Regular cardiac myocyte (primary cell): ENCODE data around the gene CHRNB2. TPM values are rescaled to one million over a fixed set of nuclear protein-coding genes. Genes with fewer than 3 reads are reported as not detected.

Experiments used
- total RNA-seq: library from RNA; depleted of rRNA; stranded (reverse); fragments of >200 nt; gene quantifications from 2 replicates; pipeline ENCODE4 v1.2.3, GENCODE V29; 2014

Gene CHRNB2, protein sequence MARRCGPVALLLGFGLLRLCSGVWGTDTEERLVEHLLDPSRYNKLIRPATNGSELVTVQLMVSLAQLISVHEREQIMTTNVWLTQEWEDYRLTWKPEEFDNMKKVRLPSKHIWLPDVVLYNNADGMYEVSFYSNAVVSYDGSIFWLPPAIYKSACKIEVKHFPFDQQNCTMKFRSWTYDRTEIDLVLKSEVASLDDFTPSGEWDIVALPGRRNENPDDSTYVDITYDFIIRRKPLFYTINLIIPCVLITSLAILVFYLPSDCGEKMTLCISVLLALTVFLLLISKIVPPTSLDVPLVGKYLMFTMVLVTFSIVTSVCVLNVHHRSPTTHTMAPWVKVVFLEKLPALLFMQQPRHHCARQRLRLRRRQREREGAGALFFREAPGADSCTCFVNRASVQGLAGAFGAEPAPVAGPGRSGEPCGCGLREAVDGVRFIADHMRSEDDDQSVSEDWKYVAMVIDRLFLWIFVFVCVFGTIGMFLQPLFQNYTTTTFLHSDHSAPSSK
- under 0.01 TPM in 1 of 2 replicates, not detected in the other for total RNA-seq

DNA sequence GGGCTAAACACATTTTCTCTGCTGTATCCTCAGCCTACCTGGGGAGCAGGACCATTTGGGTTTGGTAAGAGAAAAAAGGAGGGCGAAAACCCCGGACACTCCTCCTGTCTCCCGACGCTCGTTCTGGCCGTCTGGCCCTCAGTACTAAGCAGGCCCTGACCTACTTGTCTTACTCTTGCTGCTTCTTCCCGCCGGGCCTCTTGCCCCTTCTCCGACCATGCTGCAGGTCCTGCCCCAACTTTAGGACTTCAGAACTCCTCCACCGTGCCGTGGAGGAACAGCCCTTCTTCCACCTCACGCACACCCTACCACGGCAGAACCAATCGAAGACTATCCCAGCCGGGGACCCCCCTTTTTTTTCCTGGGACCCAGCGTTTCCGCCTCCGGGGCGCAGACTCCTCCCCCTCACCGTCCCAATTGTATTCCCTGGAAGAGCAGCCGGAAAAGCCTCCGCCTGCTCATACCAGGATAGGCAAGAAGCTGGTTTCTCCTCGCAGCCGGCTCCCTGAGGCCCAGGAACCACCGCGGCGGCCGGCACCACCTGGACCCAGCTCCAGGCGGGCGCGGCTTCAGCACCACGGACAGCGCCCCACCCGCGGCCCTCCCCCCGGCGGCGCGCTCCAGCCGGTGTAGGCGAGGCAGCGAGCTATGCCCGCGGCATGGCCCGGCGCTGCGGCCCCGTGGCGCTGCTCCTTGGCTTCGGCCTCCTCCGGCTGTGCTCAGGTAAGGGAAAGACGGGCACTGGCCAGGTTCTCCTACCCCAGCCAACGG lies at the start of gene CHRNB2:
Gene CHRNB2 (plus strand): TSS at position 393 of the 771 bp plus-strand sequence. CDS start 267 bp downstream, at position 660.

DNA sequence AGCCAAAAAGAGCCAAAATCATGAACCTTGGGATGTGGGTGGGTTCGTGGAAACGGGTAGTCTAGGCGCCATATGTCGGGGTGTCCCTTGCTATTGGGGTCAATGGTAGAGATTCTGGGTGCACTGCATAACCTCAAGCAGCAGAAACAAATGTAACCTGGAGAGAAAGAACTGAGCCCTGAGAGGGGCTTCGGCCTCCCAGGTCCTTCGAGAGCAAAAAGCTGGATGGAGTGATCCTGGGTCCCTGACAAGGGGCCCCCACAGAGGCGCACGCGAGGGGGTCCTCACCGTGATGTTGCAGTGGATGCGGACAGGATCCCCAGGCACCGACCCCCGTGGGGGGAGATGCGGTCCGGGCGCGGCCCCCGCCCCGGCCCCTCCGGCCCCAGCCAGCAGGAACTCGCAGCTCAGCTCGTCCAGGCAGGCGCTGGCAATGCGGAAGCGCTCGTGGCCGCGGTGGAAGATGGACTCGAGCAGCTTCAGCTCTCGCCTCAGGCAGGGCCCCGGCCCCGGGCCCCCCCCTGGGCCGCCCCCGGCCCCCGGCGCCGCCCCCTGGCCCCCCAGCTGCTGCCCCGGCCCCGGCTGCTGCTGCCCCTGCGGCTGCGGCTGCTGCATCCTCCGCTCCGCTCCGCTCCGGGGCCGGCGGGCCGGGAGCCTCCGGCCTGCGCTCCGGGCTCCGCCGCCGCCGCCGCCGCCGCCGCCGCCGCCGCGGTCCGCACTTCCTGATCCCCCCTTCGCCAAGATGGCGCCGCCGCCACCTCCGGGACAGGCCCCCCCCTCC lies 9.4 kb upstream of the CHRNB2 start, which contains the start of gene UBE2Q1:
Gene UBE2Q1 (minus strand): TSS at position 724 of the 781 bp plus-strand sequence. CDS start 109 bp downstream, at position 615.

DNA sequence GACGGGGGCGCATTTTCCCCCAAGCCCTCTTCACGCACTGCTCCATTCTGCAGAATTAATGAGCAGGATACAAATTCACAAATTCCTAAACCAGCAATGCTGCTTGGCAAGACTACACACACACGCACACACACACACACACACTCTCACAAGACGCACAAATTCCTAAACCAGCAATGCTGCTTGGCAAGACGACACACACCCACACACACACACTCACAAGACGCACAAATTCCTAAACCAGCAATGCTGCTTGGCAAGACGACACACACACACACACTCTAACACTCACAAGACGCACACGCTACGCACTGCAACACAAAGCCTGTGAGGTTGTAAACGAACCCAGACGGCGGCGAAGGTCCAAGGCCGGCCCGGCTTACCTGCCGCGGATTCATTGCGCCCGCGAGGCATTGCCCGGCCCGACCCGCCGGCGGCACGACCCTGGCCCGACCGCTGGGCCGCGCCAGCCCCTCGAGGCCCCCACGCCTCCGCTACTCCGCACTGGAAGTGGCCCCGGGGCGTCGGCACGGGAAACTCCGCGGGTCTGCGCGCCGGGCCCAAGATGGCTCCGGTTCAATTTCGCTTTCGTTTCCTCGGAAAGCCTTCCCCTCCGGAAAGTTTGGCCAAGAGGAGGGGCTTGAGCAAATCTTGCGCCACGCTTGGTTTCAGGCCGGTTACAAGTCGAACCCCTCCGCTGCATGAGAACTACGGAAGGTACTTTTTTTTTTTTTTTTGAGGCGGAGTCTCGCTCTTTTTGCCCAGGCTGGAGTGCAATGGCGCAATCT lies 40.2 kb downstream of the CHRNB2 start, which contains the start of gene ADAR:
Gene ADAR (minus strand): TSS at position 578 of the 788 bp plus-strand sequence. CDS start 180 bp downstream, at position 398.

Other genes with a start within 250 kb of the CHRNB2 start
- 0.19 and 0.56 TPM in 2 replicates for gene AQP10, start 246.7 kb upstream of the CHRNB2 start, total RNA-seq
- 187 and 214 TPM in 2 replicates for gene ATP8B2, start 242.3 kb upstream of the CHRNB2 start, total RNA-seq
- gene IL6R, start 162.4 kb upstream of the CHRNB2 start, total RNA-seq = 4.6 and 8.7 TPM in 2 replicates
- 0.28 TPM in 1 of 2 replicates, not detected in the other for gene TDRD10, start 65.6 kb upstream of the CHRNB2 start, total RNA-seq
- gene SHE, start 65.4 kb upstream of the CHRNB2 start, total RNA-seq = 0.19 and 0.28 TPM in 2 replicates
- 24.0 and 28.8 TPM in 2 replicates for gene UBE2Q1, start 9.1 kb upstream of the CHRNB2 start, total RNA-seq
- gene ADAR, start 40.4 kb downstream of the CHRNB2 start, total RNA-seq = 53.0 and 59.2 TPM in 2 replicates